Coronary artery (tissue), 2 donors: ENCODE measurements around the gene HEY2.

Experiments
- DNase-seq: peaks from one replicate; pipeline ENCODE4 v3.0.0-alpha.2; 2017; ENCODE audit warnings: low spot score
- H3K27ac ChIP-seq, 2 donors: fragments of 200-600 bp; sonication (generic); one replicate each; pipeline ENCODE4 v1.5.1; 2016 to 2019
- H3K4me3 ChIP-seq: fragments of 200-600 bp; sonication (generic); 2 replicates; pipeline ENCODE4 v1.5.1; 2016; ENCODE audit warnings: mild to moderate bottlenecking, moderate library complexity
- CTCF ChIP-seq: fragments of 200-600 bp; sonication (generic); IDR thresholded peaks from one replicate; pipeline ENCODE4 v1.5.1; 2019; ENCODE audit warnings: antibody characterized with exemption

Gene HEY2

GRCh38 chr6:125754566-125754965 is 5.1 kb downstream of the HEY2 start:
- DNase-seq, result no peak
- Histone ChIP-seq H3K27ac (peak overlapping the region; percentile 88 to 98), H3K4me3 (peak overlapping the region; percentile 40)
- TF ChIP-seq CTCF, result no peak

- peak overlapping the region; percentile 60 for H3K4me3 ChIP-seq
- peak; percentile 33 for TF ChIP-seq CTCF
- H3K27ac ChIP-seq, result peak overlapping the region; percentile 86 to 98
- DNase-seq, result peak; percentile 78
These were observed 9.9 kb downstream of the HEY2 start for GRCh38 chr6:125759184-125759902.

GRCh38 chr6:125759959-125760457 is 10.6 kb downstream of the HEY2 start:
- H3K27ac ChIP-seq, result peak overlapping the region; percentile 86 to 98

GRCh38 chr6:125764121-125764671 is 14.8 kb downstream of the HEY2 start:
- H3K27ac ChIP-seq, result peak overlapping the region; percentile 41 to 75
- no peak for TF ChIP-seq CTCF
- H3K4me3 ChIP-seq, result no peak overlapping the region
- DNase-seq, result no peak

More at GRCh38 chr6:125759959-125760457, 10.6 kb downstream of the HEY2 start:
- no peak for TF ChIP-seq CTCF
- no peak for DNase-seq
- H3K4me3 ChIP-seq, result peak overlapping the region; percentile 60

GRCh38 chr6:125765944-125766343 is 16.5 kb downstream of the HEY2 start:
- TF ChIP-seq CTCF, result no peak
- H3K27ac ChIP-seq, result peak overlapping the region; percentile 19 to 24
- H3K4me3 ChIP-seq, result no peak overlapping the region
- no peak for DNase-seq

- Histone ChIP-seq H3K4me3 (no peak overlapping the region), H3K27ac (peak overlapping the region; percentile 19 to 24)
- no peak for DNase-seq
These were observed 17.2 kb downstream of the HEY2 start for GRCh38 chr6:125766641-125767040.

More at GRCh38 chr6:125766641-125767040, 17.2 kb downstream of the HEY2 start:
- no peak for TF ChIP-seq CTCF
